WERI-Rb-1 (cell line): ENCODE results near the gene CAMTA1.

ENCODE experiments used
- DNase-seq: peaks from one replicate; pipeline ENCODE4 v3.0.0-alpha.2; 2020
- H3K27ac ChIP-seq: fragments of 250-450 bp; sonication (Bioruptor Pico); 2 replicates; pipeline ENCODE4 v1.5.1; 2020; ENCODE audit warnings: mild to moderate bottlenecking, moderate library complexity
- H3K27me3 ChIP-seq: fragments of 250-450 bp; sonication (Bioruptor Pico); 2 replicates; pipeline ENCODE4 v1.5.1; 2021; ENCODE audit warnings: mild to moderate bottlenecking, low read depth, moderate library complexity; ENCODE audit not compliant: insufficient read depth, severe bottlenecking
- H3K36me3 ChIP-seq: fragments of 250-450 bp; sonication (Bioruptor Pico); 2 replicates; pipeline ENCODE4 v1.5.1; 2020; ENCODE audit warnings: mild to moderate bottlenecking, moderate library complexity
- H3K4me3 ChIP-seq: 2 replicates; pipeline ENCODE4 v1.5.1; 2011; ENCODE audit warnings: low read depth, mild to moderate bottlenecking, control low read depth, low read length
- H3K9me3 ChIP-seq: fragments of 250-450 bp; sonication (Bioruptor Pico); 2 replicates; pipeline ENCODE4 v1.5.1; 2021; ENCODE audit warnings: mild to moderate bottlenecking, moderate library complexity; ENCODE audit not compliant: severe bottlenecking
- CTCF ChIP-seq: IDR thresholded peaks from 2 replicates; pipeline ENCODE4 v1.5.1; 2011; ENCODE audit warnings: low read depth, mild to moderate bottlenecking, control low read depth, inconsistent platforms, low read length

Gene CAMTA1

GRCh38 chr1:7209336-7209735, 424.1 kb downstream of the CAMTA1 start:
- Histone ChIP-seq H3K4me3 (no peak overlapping the region), H3K27me3 (no peaks in the 10 kb centered on the region), H3K27ac (no peak overlapping the region), H3K36me3 (no peaks in the 10 kb centered on the region), H3K9me3 (no peaks in the 10 kb centered on the region)
- DNase-seq: no peak
- TF ChIP-seq CTCF: no peak

- DNase-seq: peak; percentile 58
These were observed 433.1 kb downstream of the CAMTA1 start for GRCh38 chr1:7218210-7218832.

GRCh38 chr1:7219031-7219430, 433.8 kb downstream of the CAMTA1 start:
- H3K27ac ChIP-seq: no peak overlapping the region
- no peaks in the 10 kb centered on the region for H3K27me3 ChIP-seq
- DNase-seq: no peak
- TF ChIP-seq CTCF: no peak
- H3K36me3 ChIP-seq: no peaks in the 10 kb centered on the region
- no peaks in the 10 kb centered on the region for H3K9me3 ChIP-seq
- H3K4me3 ChIP-seq: no peak overlapping the region

More at GRCh38 chr1:7218210-7218832, 433.1 kb downstream of the CAMTA1 start:
- no peaks in the 10 kb centered on the region for H3K27me3 ChIP-seq
- peak; percentile 57 for TF ChIP-seq CTCF
- no peaks in the 10 kb centered on the region for H3K9me3 ChIP-seq
- no peak overlapping the region for H3K27ac ChIP-seq
- no peaks in the 10 kb centered on the region for H3K36me3 ChIP-seq
- H3K4me3 ChIP-seq: no peak overlapping the region

- no peak overlapping the region for H3K4me3 ChIP-seq
- no peaks in the 10 kb centered on the region for H3K36me3 ChIP-seq
- no peak overlapping the region for H3K27ac ChIP-seq
- no peak for TF ChIP-seq CTCF
- H3K9me3 ChIP-seq: no peaks in the 10 kb centered on the region
- no peaks in the 10 kb centered on the region for H3K27me3 ChIP-seq
- DNase-seq: no peak
These were observed 434.8 kb downstream of the CAMTA1 start for GRCh38 chr1:7220007-7220406.

- Histone ChIP-seq H3K36me3 (no peaks in the 10 kb centered on the region), H3K4me3 (no peak overlapping the region), H3K27me3 (no peaks in the 10 kb centered on the region), H3K9me3 (no peaks in the 10 kb centered on the region), H3K27ac (no peak overlapping the region)
- no peak for TF ChIP-seq CTCF
- no peak for DNase-seq
These were observed 435.5 kb downstream of the CAMTA1 start for GRCh38 chr1:7220712-7221252.
